ACC112 (cell line): ENCODE measurements around the gene ADCY10.
"Not testable (repeated sequence)": the region's sequence is repeated elsewhere in the genome, so short reads cannot be mapped to it uniquely, and the experiment has no call there.

Source experiments
- H2AFZ ChIP-seq: fragments of 200-600 bp; sonication (generic); one replicate; pipeline ENCODE4 v1.6.0; 2017; ENCODE audit warnings: antibody characterized with exemption, low read length; ENCODE audit not compliant: unreplicated experiment
- H3K27ac ChIP-seq: fragments of 200-600 bp; sonication (generic); 2 replicates; pipeline ENCODE4 v1.5.1; 2014; ENCODE audit warnings: low read depth, mild to moderate bottlenecking, antibody characterized with exemption, low read length, moderate library complexity
- H3K27me3 ChIP-seq: fragments of 200-600 bp; sonication (generic); 2 replicates; pipeline ENCODE4 v1.6.1; 2014; ENCODE audit warnings: mild to moderate bottlenecking, antibody characterized with exemption, low read length, moderate library complexity, mixed read lengths; ENCODE audit not compliant: insufficient read depth
- H3K36me3 ChIP-seq: fragments of 200-600 bp; sonication (generic); 2 replicates; pipeline ENCODE4 v1.6.1; 2016; ENCODE audit warnings: mild to moderate bottlenecking, antibody characterized with exemption, low read length, moderate library complexity, mixed read lengths; ENCODE audit not compliant: insufficient read depth
- H3K4me1 ChIP-seq: fragments of 200-600 bp; sonication (generic); one replicate; pipeline ENCODE4 v1.6.1; 2016; ENCODE audit warnings: low read length, mixed read lengths; ENCODE audit not compliant: insufficient read depth, unreplicated experiment, control insufficient read depth
- H3K4me3 ChIP-seq: fragments of 200-600 bp; sonication (generic); 2 replicates; pipeline ENCODE4 v1.5.1; 2014; ENCODE audit warnings: mild to moderate bottlenecking, low read depth, low read length
- H3K79me2 ChIP-seq: fragments of 200-600 bp; sonication (generic); one replicate; pipeline ENCODE4 v1.6.0; 2016; ENCODE audit warnings: low read length; ENCODE audit not compliant: control insufficient read depth, unreplicated experiment, insufficient read depth

ADCY10 gene

DNA sequence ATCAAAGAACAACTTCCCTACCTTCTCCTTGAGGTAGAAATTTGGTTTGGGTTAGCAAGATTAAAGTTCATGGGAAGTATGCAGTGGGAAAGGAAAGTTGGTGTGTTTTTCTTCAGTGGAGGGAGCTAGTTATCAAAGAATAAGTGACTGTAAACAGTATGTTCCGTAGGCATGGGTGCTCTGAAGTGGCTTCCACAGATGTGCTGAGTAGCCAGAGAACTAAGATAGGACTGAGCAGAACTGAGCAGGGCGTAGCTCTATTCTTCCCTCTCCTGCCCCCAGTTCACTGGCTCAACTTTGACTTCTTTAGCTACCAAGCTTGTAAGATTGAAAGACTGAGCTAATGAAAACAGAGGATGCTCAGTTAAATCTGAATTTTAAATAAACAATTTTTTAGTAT lies 3.4 kb downstream of the ADCY10 start:
- H3K79me2 ChIP-seq, result no peaks in the 10 kb centered on the region

DNA sequence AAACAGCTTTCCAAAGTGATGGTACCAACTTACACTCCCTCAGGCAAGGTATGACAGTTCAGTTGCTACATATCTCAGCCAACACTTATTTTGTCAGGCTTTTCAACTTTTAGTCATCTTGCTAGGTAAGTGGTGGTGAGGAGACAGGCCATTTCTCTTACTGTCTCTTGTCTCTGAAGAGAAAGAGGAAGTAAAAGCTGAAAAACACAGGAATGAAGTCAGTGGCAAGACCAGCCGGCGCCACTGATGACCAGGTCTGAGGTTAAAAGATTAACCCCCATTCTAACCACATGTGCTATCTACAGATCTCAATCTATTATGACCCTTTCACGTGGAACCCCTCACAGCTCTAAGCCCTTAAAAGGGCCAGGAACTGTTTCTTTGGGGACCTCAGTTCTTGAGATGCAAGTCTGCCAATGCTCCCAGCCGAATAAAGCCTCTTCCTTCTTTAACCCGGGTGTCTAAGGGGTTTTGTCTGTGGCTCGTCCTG lies 4.2 kb downstream of the ADCY10 start:
- Histone ChIP-seq H3K27me3 (no peaks in the 10 kb centered on the region), H2AFZ (no peak overlapping the region), H3K36me3 (no peaks in the 10 kb centered on the region), H3K79me2 (no peaks in the 10 kb centered on the region), H3K4me3 (no peak overlapping the region), H3K4me1 (peaks cover 3% of the 10 kb centered on the region), H3K27ac (no peak overlapping the region)

More for the DNA sequence above, 3.4 kb downstream of the ADCY10 start:
- Histone ChIP-seq H3K4me3 (no peak overlapping the region), H3K36me3 (no peaks in the 10 kb centered on the region), H3K4me1 (no peaks in the 10 kb centered on the region), H3K27me3 (no peaks in the 10 kb centered on the region), H3K27ac (no peak overlapping the region), H2AFZ (no peak overlapping the region)

DNA sequence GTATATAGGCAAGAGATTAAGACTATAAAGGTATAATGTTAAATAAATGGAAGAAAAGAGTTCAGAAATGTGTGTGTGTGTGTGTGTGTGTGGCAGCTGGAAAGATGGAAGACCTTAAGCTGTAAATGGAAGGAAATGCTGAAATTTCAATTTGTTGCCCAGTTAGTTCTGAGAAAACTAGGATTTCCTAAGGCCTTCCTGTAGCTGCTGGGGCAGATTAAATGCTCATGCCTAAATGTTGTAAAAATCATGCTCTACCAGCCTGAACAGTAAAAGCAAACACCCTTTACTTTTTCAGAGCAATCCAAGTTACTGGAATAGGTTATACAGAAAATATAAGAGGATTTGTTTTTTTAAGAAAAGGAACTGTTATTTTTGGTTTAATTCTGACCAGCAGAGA lies 8.3 kb downstream of the ADCY10 start:
- peaks cover 8% of the 10 kb centered on the region for H3K4me1 ChIP-seq
- no peak overlapping the region for H3K4me3 ChIP-seq
- H3K79me2 ChIP-seq, result no peaks in the 10 kb centered on the region
- H2AFZ ChIP-seq, result no peak overlapping the region
- H3K27me3 ChIP-seq, result no peaks in the 10 kb centered on the region
- no peaks in the 10 kb centered on the region for H3K36me3 ChIP-seq
- no peak overlapping the region for H3K27ac ChIP-seq

DNA sequence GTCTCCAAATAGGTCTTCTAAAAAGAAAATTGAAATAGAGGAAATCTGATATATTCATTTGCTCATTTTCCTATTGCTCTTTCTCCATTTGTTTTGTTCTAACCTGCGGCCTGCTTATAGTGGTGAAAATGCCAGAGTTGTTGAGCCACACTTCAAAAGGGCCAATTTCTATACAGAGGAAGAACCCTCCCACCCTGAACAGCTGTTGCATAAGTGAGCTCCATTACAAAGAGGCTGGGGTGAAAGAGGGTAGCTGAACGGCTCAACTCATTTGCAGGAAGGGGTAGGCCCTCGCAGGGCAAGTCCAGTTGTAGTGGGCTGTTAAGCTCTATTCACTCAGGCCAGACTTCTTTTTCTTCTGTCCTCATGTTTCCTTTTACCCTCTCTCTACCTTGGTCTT lies 8.8 kb downstream of the ADCY10 start:
- Histone ChIP-seq H3K4me3 (no peak overlapping the region), H2AFZ (no peak overlapping the region), H3K79me2 (no peaks in the 10 kb centered on the region), H3K27me3 (no peaks in the 10 kb centered on the region), H3K4me1 (peaks cover 8% of the 10 kb centered on the region), H3K36me3 (no peaks in the 10 kb centered on the region), H3K27ac (peak overlapping the region; percentile 10; the same call in 1 of the 2 replicates)

DNA sequence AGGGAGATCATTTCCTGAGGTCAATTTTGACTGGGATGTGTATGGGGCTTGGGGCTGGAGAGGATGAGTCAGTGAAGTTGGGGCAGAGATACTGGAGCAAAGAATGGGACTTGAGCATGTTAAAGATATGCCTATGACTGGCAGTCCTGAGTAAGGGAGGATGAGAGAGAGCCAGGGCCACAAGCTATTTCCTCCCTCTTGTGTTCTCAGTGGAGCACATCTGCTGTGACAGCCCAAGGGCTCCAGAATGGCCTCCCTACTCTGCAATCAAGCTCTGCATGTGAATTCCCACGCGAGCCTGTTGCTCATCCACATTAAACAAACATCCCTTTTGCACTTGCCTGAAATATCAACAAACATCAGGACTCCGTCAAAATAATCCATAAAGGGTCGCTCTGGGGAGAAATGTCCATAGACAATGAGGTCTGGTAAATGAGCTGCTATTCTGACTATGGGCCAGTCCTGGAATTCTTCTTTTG lies 9.2 kb downstream of the ADCY10 start:
- no peaks in the 10 kb centered on the region for H3K27me3 ChIP-seq
- no peak overlapping the region for H2AFZ ChIP-seq
- no peaks in the 10 kb centered on the region for H3K79me2 ChIP-seq
- peaks cover 8% of the 10 kb centered on the region for H3K4me1 ChIP-seq
- peak overlapping the region; percentile 10 for H3K27ac ChIP-seq
- H3K4me3 ChIP-seq, result no peak overlapping the region
- no peaks in the 10 kb centered on the region for H3K36me3 ChIP-seq

DNA sequence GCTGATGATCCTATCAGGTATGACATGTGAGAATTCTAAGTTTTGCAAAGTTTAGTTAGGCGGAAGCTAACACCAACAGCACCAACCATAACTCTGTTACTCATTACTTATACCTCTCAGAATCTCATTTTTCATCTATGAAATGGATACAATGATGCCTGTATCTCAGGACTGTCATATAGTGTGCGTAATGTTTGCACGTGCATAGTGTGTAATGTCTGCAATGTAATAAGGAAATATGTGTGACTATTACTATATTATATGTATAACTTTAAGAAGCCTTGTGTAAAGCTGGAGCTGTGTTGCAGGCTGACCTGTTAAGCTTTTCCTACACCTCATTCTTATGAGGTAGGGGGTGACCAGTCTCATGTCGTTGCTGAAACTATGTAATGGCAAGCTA lies 13.0 kb downstream of the ADCY10 start:
- Histone ChIP-seq H3K27me3 (no peaks in the 10 kb centered on the region), H3K4me3 (no peak overlapping the region), H3K36me3 (no peaks in the 10 kb centered on the region), H3K27ac (no peak overlapping the region), H3K79me2 (no peaks in the 10 kb centered on the region), H3K4me1 (peaks cover 8% of the 10 kb centered on the region), H2AFZ (no peak overlapping the region)

DNA sequence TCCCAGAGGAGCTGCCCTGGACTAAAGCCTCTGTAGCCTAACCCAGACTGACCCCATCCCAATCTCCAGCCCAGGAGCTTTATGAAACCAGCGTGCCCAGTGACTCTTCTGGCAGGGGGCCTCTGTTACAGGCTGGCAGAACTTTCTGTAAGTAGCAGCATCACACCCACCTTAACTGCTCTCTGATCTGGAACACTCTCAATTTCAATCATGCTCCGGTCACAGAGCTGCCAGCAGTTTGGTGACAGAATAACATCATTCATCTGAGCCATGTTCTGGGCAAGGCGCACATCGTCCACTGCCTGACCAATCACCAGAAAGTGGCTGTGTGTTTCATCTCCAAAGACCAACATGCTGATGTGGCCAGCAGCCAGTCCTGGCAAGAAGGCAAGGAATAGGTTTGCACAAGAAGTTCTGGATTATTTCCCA lies 14.7 kb downstream of the ADCY10 start:
- Histone ChIP-seq H2AFZ (no peak overlapping the region), H3K4me3 (no peak overlapping the region), H3K27ac (no peak overlapping the region), H3K4me1 (peaks cover under 1% of the 10 kb centered on the region), H3K79me2 (no peaks in the 10 kb centered on the region), H3K36me3 (no peaks in the 10 kb centered on the region), H3K27me3 (no peaks in the 10 kb centered on the region)

DNA sequence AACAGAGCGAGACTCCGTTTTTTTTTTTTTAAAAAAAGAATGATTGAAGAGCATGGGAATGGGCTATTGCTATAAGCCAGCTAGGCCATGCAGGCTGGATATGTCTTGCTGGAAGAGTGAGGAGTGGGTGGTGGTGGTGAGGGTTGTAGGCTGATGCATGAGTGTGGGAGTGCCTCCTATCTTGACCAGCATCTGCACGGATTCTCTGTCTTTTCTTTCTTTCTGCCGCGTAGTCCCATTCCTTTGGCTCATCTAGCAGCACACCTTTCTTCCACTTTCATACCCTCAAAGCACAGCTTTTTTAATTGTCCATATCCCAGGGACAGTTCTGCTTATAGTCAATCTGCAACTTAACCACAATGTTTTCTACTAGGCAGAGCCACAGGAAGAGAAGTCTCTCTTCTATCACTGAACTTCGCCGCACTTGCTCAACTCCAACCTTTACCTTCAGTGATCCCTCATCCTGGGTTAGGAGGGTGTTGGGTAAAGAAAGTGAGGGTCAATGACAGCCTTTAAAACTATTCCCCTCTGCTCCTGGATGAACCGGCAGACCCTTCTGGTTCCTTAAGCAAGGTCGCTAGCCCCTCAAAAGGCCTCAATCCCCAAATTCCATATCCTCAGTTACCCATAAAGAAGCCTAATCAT lies 15.2 kb downstream of the ADCY10 start:
- no peak overlapping the region for H2AFZ ChIP-seq
- H3K27ac ChIP-seq, result no peak overlapping the region
- no peaks in the 10 kb centered on the region for H3K27me3 ChIP-seq
- no peaks in the 10 kb centered on the region for H3K4me1 ChIP-seq
- no peaks in the 10 kb centered on the region for H3K79me2 ChIP-seq
- no peaks in the 10 kb centered on the region for H3K36me3 ChIP-seq
- H3K4me3 ChIP-seq, result no peak overlapping the region

DNA sequence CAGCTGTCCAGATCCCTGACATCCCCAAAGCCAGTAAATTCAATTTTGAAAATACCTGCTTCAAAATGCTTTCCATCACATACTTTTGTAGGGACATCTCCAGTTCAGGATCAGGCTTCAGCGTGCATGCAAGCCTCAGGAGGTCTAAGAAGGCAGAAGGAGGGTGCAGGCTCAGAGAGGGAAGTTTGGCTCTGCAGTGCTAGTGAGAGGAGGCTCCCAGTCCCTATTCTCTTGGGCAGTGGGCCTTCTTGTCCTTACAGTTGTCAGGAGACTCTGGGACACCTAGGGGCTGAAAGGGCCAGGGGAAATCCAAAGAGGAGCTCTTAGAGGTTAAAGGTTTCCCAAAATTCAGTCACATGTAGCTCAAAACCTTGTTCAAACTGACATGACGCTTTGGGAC lies 20.1 kb downstream of the ADCY10 start:
- no peaks in the 10 kb centered on the region for H3K27me3 ChIP-seq
- H3K4me3 ChIP-seq, result no peak overlapping the region
- no peaks in the 10 kb centered on the region for H3K36me3 ChIP-seq
- no peaks in the 10 kb centered on the region for H3K79me2 ChIP-seq
- no peak overlapping the region for H3K27ac ChIP-seq
- no peaks in the 10 kb centered on the region for H3K4me1 ChIP-seq
- H2AFZ ChIP-seq, result no peak overlapping the region

DNA sequence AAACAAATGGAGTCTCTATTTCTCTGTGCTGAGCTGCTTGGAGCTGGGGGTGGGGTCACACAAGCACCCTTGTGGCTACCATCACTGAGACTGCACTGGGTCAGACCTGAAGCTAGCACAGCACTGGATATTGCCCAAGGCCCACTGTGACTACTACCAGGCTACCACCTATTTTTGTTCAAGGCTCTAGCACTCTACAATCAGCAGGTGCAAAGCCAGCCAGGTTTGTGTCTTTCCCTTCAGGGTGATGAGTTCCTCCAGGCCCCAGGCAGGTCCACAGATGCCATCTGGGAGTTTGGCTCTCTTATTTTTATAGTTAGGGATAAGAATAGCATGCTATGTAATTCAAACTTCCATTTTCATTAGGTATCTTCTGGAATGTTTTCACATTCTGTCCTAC lies 23.5 kb downstream of the ADCY10 start:
- no peaks in the 10 kb centered on the region for H3K79me2 ChIP-seq
- no peak overlapping the region for H3K4me3 ChIP-seq
- no peak overlapping the region for H2AFZ ChIP-seq
- H3K27ac ChIP-seq, result no peak overlapping the region
- H3K4me1 ChIP-seq, result no peaks in the 10 kb centered on the region
- H3K36me3 ChIP-seq, result no peaks in the 10 kb centered on the region
- H3K27me3 ChIP-seq, result no peaks in the 10 kb centered on the region

DNA sequence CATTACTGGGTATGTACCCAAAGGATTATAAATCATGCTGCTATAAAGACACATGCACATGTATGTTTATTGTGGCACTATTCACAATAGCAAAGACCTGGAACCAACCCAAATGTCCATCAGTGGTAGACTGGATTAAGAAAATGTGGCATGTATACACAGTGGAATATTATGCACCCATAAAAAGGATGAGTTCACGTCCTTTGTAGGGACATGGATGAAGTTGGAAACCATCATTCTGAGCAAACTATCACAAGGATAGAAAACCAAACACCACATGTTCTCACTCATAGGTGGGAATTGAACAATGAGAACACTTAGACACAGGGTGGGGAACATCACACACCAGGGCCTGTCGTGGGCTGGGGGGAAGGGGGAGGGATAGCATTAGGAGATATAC lies 26.7 kb downstream of the ADCY10 start:
- H3K27me3 ChIP-seq, H3K79me2 ChIP-seq, H3K27ac ChIP-seq, H3K4me3 ChIP-seq, H3K4me1 ChIP-seq, H3K36me3 ChIP-seq, H2AFZ ChIP-seq: not testable (repeated sequence)
